ENCODE results near the gene KCNQ1.

KCNQ1 gene

GRCh38 chr11:2461253-2461955 is 16.6 kb downstream of the KCNQ1 start:
- DNase-seq (ENCODE audit: low read depth): peak; percentile 2

DNA sequence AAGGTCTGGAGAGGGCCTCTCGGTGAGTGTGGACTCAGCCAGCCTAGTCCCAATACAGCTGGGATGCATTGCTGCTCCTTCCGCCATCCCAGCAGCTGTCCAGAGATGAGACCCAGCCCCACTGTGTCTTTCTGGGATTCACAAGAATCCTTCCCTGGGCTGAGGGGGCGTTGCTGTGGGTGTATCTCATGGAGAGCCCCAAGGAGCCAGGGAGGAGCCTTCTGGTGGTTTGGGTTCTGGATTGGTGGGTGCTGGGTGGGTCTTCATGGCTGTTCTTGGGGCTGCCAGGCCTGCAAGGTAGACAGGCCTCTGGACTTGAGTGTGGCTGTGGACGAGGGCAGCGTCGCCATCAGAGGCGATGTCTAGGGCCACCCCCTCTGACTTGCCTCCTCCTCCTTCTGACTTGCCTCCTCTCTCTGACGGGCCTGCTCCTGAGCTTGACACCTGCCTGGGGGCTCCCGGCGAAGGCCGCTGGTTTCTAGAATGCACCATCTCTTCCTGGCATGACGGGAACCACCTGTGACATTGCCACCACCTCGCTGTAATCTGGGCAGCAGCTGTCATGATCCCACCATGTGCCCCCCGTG is 17.2 kb downstream of the KCNQ1 start:
- no peak for DNase-seq (ENCODE audit: low read depth)

- no peak for DNase-seq (ENCODE audit: low read depth)
Measured at GRCh38 chr11:2462543-2462985, 17.8 kb downstream of the KCNQ1 start.

- no peak for DNase-seq (ENCODE audit: low read depth)
Measured at GRCh38 chr11:2462986-2463765, 18.4 kb downstream of the KCNQ1 start.

DNA sequence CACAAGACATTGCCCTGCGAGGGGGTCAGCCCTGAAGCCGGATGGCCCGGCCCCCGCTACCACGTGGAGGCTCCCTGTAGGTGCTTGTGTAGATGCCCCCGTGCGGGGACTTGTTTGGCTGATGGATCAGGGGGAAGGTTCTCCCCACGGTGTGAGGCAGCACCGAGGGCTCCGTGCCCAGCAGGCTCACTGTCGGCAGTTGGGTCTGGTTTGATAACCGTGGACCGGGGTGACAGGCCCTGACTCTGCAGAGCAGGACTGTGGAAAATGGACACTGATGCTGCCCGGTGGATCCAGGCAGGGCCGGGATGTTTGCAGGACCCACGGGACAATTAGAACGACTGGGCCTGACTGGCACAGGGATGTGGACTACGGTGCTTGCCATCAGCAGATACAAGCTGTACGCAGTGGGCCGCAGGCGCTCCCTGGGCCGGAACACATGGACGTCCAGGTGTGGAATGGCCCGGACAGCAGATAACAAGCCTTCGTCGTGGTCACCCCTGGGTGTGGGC is 19.0 kb downstream of the KCNQ1 start:
- DNase-seq (ENCODE audit: low read depth): no peak

GRCh38 chr11:2464451-2465165 is 19.8 kb downstream of the KCNQ1 start:
- DNase-seq (ENCODE audit: low read depth): no peak

DNA sequence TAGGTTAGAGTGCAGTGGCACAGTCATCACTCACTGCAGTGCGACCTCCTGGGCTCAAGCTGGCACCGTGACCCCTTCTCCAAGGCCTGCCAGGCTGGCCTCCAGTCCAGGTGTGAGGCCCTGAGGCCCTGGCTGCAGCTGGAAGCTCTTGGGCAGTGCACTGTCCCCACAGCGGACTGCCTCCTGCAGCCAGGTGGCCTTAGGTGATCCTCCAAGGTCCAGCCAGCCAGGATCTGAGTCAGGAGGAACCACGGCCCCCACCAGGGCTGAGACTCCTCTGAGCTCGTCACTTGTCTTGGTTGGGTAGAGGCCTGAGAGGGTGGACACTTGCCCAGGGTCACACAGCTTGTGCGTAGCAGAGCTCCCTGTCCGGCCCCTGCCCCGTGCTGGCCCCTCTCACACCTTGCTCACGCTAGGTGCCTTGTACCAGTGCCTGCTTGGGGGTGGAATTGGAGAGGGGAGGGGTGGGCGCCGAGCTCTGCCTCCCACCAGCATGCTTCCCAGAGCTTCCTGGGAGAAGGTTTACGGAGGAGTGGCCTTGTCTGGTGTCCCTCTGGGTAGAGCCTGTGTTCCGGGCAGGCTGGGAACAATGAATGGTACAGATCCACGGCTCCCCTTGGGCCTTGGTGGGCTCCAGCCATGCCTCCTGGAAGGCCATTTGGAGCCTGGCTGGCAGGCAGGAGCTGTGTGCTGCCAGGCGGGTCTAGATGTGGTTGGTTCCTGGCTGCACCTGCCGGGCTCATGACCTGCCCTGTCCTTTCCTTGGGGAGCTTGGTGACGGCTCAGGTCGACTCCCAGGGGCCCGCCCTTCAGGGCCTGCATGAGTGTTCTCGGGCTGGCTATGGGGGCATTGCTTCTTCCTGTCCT is 20.6 kb downstream of the KCNQ1 start:
- no peak for DNase-seq (ENCODE audit: low read depth)

GRCh38 chr11:2466069-2466801 is 21.4 kb downstream of the KCNQ1 start:
- DNase-seq (ENCODE audit: low read depth): no peak

GRCh38 chr11:2466869-2467694 is 22.3 kb downstream of the KCNQ1 start:
- DNase-seq (ENCODE audit: low read depth): no peak

DNA sequence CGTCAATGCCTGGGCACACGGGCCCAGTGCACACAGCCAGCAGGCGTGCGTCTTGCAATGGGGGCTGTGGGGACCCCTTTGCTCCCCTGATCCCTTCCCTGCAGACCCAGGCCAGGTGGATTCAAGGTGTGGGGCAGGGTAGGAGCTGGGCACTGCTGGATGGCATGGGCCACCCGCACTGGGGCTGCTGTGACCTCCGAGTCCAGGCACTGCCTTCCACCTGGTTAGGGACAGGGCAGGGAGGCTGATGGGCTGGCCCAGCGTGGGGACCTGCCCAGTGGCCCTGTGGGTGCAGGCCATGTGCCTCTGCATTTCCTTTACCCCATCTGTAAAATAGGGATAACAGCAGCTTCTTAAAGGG is 22.9 kb downstream of the KCNQ1 start:
- no peak for DNase-seq (ENCODE audit: low read depth)

DNA sequence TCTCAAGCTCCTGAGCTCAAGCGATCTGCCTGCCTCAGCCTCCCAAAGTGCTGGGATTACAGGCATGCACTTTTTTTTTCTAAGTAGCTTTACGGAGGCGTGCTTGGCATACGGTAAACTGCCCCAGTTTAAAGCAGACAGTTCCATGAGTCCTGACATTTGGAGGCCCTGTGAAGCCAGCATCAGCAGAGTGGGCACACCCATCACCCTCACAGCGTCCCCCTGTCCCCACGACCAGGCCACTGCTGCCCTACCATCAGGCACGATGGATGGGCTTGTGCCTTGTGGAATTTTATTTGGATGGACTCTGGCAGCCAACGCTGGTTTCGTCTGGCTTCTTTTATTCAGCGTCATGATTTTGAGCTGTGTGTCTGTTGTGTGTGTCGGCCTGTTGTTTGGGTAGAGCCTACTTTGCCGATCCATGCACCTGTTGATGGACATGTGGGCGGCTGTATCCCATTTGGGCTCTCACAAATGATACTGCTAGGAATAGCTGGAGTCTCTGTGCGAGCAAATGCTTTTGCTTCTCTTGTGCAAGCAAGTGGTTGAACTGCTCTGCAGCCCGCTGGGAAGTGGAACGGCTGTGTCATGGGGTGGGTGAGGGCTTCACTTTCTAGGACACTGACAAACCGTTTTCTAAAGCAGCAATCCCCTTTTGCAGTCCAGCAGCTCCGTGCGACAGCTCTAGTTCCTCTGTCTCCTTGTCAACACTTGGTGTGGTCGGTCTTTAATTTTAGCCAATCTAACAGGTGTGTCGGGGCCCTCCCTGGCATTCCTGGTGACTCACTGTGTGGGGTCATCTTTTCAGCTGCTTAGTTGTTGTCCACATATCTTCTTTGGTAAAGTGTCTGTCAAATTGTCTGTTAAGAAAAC is 23.8 kb downstream of the KCNQ1 start:
- DNase-seq (ENCODE audit: low read depth): no peak

- DNase-seq (ENCODE audit: low read depth): no peak
Measured at GRCh38 chr11:2470495-2470894, 25.7 kb downstream of the KCNQ1 start.

GRCh38 chr11:2471048-2471803 is 26.4 kb downstream of the KCNQ1 start:
- DNase-seq (ENCODE audit: low read depth): no peak

GRCh38 chr11:2471804-2472096 is 26.9 kb downstream of the KCNQ1 start:
- no peak for DNase-seq (ENCODE audit: low read depth)

DNA sequence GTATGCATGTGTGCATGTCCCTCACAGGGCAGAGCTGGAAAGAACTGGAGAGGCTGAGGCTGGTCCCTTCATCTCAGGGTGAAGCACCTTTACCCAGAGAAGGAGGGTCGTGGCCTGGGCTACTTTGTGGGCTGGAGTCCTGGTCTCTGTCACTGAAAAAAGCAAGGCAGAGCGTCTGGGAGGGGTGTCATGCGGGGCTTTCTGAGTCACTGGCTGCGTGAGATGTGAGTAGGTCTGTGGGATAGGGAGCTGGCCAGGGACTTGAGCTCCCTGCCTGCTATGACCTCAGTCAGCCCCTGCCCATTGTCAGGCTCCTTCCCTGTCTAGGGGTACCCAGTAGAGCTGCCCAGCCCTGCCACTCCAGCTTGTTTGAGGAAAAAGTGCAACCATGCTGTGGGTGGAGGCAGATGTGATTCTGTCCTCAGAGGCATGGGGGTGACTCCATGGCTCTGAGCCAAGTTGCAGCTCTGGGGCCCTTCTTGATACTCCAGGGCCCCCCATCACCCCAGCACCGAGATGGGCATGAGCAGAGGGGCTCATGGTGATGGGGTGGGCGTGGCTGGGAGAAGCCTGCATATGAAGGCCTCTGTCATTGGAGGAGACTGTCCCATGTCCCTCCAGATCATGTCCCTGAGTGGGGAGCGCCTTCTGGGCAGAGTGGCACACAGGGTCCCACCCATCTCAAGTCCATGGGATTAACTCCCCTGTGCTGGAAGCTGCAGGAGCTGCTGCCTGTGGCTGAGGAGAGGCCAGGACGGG is 27.8 kb downstream of the KCNQ1 start:
- no peak for DNase-seq (ENCODE audit: low read depth)

- DNase-seq (ENCODE audit: low read depth): no peak
Measured at GRCh38 chr11:2473361-2474058, 28.7 kb downstream of the KCNQ1 start.
